ENCODE measurements around the gene CMC2.
A peak's percentile ranks its signal among the peaks of the same experiment; 100 is the strongest.

Gene CMC2

GRCh38 chr16:81006813-81007695, at the start of gene CMC2, which contains the start of gene CENPN:
CMC2 (minus strand) TSS chr16:81006885; CDS start chr16:80997394, 9,491 bp downstream.
CENPN (plus strand) TSS chr16:81007214; CDS start chr16:81011940, 4,726 bp downstream.
- peak; percentile 98 for DNase-seq

- no peak for DNase-seq
Measured at GRCh38 chr16:81053761-81054160, 47.1 kb upstream of the CMC2 start.

- no peak for DNase-seq
Measured at GRCh38 chr16:81042821-81043220, 36.1 kb upstream of the CMC2 start.

GRCh38 chr16:81041696-81042095, 35.0 kb upstream of the CMC2 start:
- no peak for DNase-seq

- DNase-seq = no peak
Measured at GRCh38 chr16:81040842-81041241, 34.2 kb upstream of the CMC2 start.

- no peak for DNase-seq
Measured at GRCh38 chr16:81040131-81040530, 33.4 kb upstream of the CMC2 start.

- DNase-seq = no peak
Measured at GRCh38 chr16:81036751-81037350, 30.2 kb upstream of the CMC2 start.

GRCh38 chr16:81035975-81036750, 29.5 kb upstream of the CMC2 start:
- DNase-seq = no peak

- DNase-seq = peak; percentile 91
Measured at GRCh38 chr16:81035398-81035974, 28.8 kb upstream of the CMC2 start, which contains the start of gene ATMIN. ATMIN (plus strand) TSS chr16:81035842; CDS start chr16:81035871, 29 bp downstream.

GRCh38 chr16:81029930-81030604, 23.4 kb upstream of the CMC2 start:
- no peak for DNase-seq

- DNase-seq = no peak
Measured at GRCh38 chr16:81026429-81026828, 19.7 kb upstream of the CMC2 start.

GRCh38 chr16:81018496-81018895, 11.8 kb upstream of the CMC2 start:
- no peak for DNase-seq

- DNase-seq = no peak
Measured at GRCh38 chr16:81014672-81015071, 8.0 kb upstream of the CMC2 start.

GRCh38 chr16:81012974-81013373, 6.3 kb upstream of the CMC2 start:
- no peak for DNase-seq

GRCh38 chr16:81008505-81008789, 1.8 kb upstream of the CMC2 start:
- no peak for DNase-seq

GRCh38 chr16:81006211-81006812, 373 bp downstream of the CMC2 start:
- no peak for DNase-seq

- DNase-seq = no peak
Measured at GRCh38 chr16:81005610-81006161, 999 bp downstream of the CMC2 start.

GRCh38 chr16:81004646-81005353, 1.9 kb downstream of the CMC2 start:
- DNase-seq = no peak

- DNase-seq = no peak
Measured at GRCh38 chr16:81003610-81004460, 2.9 kb downstream of the CMC2 start.

GRCh38 chr16:81003064-81003463, 3.6 kb downstream of the CMC2 start:
- DNase-seq = no peak

All from activated T-cell treated with anti-CD3 and anti-CD28 coated beads, Interleukin-2, amount 50 U/mL, for 1 hour (primary cell).